ENCODE measurements around the gene TMEM219. TPM values are rescaled to one million over a fixed set of nuclear protein-coding genes. Genes with fewer than 3 reads are reported as not detected.

The TMEM219 gene
- total RNA-seq, 4 donors from 2014 or later, result 118 to 143 (median 130) TPM

DNA sequence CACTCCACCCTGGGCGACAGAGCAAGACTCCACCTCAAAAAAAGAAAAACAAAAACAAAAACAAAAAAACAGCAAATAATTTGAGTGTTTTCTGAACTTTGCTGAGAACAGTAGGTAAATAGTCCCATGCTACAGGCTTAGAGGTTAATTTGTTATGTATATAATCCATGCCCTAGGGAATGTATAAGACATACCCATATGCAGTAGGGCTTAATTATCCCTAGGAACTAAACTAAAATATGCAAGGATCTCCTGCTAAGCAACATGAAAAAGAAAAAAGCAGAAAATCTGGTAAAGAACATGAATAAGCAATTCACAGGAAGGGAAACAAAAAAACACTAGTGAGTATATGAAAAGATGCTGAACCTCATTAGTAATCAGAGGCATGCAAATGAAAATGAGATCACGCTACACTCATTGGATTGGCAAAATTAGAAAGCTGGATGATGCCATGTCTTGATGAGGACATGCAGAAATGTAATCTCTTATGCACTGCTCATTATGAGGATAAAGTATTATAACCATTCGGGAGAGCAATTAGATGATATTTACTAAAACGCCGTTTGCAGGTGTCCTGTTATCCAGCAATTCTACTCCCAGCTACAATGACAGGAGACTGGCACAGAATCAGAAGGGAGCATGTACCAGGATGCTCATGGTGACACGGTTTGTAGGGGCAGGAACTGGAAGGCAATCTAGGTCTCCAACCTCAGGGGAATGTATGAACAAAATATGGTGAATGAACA, 41.4 kb upstream of the TMEM219 start:
- intact Hi-C loops (cut with DNase I; ENCODE audit: low total_unique reads), result no loop called here
- no peak for DNase-seq (ENCODE audit: low spot score in 2 of 2)
- 79 to 83% methylated on average over 6 of the region's 6 CpGs for WGBS, 2 donors

DNA sequence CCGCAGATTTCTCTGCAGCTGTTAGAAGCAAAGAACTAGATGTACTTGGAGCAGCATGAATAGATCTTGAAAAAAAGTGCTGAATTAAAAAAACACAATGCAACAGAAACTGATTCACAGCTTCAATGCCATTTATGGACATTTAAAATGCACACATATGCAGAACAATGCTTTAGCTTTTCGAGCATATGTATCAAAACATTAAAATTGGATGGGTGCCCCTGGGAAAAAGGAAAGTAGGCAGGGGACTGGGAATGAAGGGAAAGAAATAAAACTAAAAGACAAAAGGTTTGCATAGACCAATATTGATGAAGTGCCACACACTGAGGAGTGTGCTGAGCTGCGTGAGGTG, 40.9 kb upstream of the TMEM219 start:
- WGBS, 2 donors, result 82 to 89% methylated on average over 3 of the region's 3 CpGs
- intact Hi-C loops (cut with DNase I; ENCODE audit: low total_unique reads), result no loop called here
- no peak for TF ChIP-seq POLR2A (IDR thresholded peaks at IDR 0.05)
- TF ChIP-seq CTCF (IDR thresholded peaks at IDR 0.05), result no peak
- H3K4me3 ChIP-seq (ENCODE audit: low read depth, poor library complexity, severe bottlenecking), result no peak overlapping the region
- DNase-seq (ENCODE audit: low spot score in 2 of 2), result no peak

More for the DNA sequence above, 41.4 kb upstream of the TMEM219 start:
- H3K4me3 ChIP-seq (ENCODE audit: low read depth, poor library complexity, severe bottlenecking), result no peak overlapping the region
- no peak for TF ChIP-seq POLR2A (IDR thresholded peaks at IDR 0.05)
- TF ChIP-seq CTCF (IDR thresholded peaks at IDR 0.05), result no peak

DNA sequence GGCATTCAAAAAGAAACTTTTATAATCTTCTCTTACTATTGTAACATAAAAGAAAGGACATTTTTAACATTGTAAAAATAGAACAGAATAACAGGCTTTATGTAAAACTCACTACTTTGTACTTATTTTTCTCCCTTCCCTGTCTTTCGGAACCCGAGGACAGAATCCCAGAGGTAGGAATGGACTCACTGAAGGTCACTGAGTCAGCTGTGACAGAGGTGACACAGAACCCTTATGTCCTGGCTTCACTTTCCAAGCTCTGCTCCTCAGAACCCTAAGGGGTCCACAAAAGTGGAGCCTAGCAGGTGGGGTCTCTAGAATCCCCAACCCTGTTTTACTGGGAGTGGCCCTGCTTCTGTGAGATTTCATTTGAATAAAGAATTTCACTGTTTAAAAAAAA, 39.6 kb upstream of the TMEM219 start:
- DNase-seq (ENCODE audit: low spot score in 2 of 2), result no peak
- TF ChIP-seq POLR2A (IDR thresholded peaks at IDR 0.05), result no peak
- TF ChIP-seq CTCF (IDR thresholded peaks at IDR 0.05), result no peak
- no peak overlapping the region for H3K4me3 ChIP-seq (ENCODE audit: low read depth, poor library complexity, severe bottlenecking)
- WGBS, 2 donors, result 92 to 99% methylated on average over 2 of the region's 2 CpGs
- intact Hi-C loops (cut with DNase I; ENCODE audit: low total_unique reads), result no loop called here

GRCh38 chr16:29922986-29923501, 38.8 kb upstream of the TMEM219 start:
- TF ChIP-seq CTCF (IDR thresholded peaks at IDR 0.05), result no peak
- no peak for TF ChIP-seq POLR2A (IDR thresholded peaks at IDR 0.05)
- WGBS, 2 donors, result 95 to 97% methylated on average over 12 of the region's 12 CpGs
- DNase-seq (ENCODE audit: low spot score in 2 of 2), result peak in 1 of 2 donors; percentile 50
- intact Hi-C loops (cut with DNase I; ENCODE audit: low total_unique reads), result no loop called here
- H3K4me3 ChIP-seq (ENCODE audit: low read depth, poor library complexity, severe bottlenecking), result no peak overlapping the region

- no peak for TF ChIP-seq CTCF (IDR thresholded peaks at IDR 0.05)
- peak in 1 of 2 donors; percentile 62 for DNase-seq (ENCODE audit: low spot score in 2 of 2)
- H3K4me3 ChIP-seq (ENCODE audit: low read depth, poor library complexity, severe bottlenecking), result peak overlapping the region; percentile 91
- intact Hi-C loops (cut with DNase I; ENCODE audit: low total_unique reads), result no loop called here
- 7 to 9% methylated on average over 8 to 9 of the region's 9 CpGs for WGBS, 2 donors
Measured at GRCh38 chr16:29925105-29925756, 36.6 kb upstream of the TMEM219 start.
